Measurements from ENCODE around the gene PIPOX. TPM values are rescaled to one million over a fixed set of nuclear protein-coding genes. Genes with fewer than 3 reads are reported as not detected.

PIPOX gene
- total and polyA plus RNA-seq, 2 donors (not counting 3 experiments of a cell fraction or from before 2014, with no cell fraction given) = 0.62 to 2.5 TPM

DNA sequence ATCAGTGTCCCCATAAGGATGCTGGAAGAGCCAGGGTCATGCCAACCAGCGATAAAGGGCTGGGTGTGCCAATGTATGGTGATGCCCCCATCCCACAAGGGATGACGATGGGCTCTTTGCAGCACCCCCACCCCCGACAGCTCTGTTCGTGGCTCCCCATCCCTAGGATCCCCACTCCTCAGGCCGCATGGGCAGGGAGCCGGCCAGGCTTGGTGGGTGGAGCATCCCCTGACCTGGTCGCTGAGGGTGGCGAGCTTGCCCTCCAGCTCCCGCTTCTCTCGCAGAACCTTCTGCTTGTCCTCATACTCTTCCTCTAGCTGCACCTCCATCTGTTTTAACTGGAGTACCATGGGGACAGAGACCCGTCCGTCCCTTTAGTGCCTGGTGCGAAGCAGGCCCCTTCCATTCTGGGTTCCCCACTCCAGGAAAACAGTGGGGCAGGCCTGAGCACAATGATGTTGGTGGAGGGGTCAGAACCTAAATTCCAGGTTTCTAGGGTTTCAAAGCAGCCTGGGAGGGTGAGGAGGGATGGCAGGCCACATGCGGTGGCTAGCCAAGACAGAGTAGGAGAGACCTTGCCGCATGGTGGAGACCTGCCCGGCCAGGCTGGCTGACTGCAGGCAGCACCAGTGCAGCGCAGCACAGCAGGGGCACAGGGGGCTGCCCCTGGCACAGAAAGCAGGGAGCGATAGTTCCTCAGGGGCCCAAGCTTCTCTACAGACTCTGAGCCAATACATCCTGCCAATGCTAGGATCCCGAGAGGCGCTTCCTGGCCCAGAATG lies 50.3 kb downstream of the PIPOX start:
- no peaks in the 10 kb centered on the region for H3K27me3 ChIP-seq (ENCODE audit: control insufficient read depth in 2 of 2, insufficient read depth in 2 of 2, low read length in 2 of 2)
- BruUV-seq (replicated peaks) = no TSS peak
- H3K4me1 ChIP-seq (ENCODE audit: control insufficient read depth, extremely low read depth, insufficient read depth, low read length) = no peaks in the 10 kb centered on the region
- H2AFZ ChIP-seq (ENCODE audit: low read depth, low read length) = no peak overlapping the region
- H3K9me3 ChIP-seq (replicated peaks; ENCODE audit: control insufficient read depth, insufficient read depth, low read length) = no peaks in the 10 kb centered on the region
- intact Hi-C loops (cut with micrococcal nuclease) (no loop called here), dilution Hi-C loops (cut with MboI; ENCODE audit: extremely low pct_ligation_motif_present, low sequenced_read_pairs) (no loop called here)
- ChIA-PET CTCF (interaction anchor here (0.8 to 2.7 kb wide), 5 partner anchors 19 to 128 kb away, joined by 3 to 12 read pairs (median 5); no protein-coding TSS in a partner anchor), POLR2A (no interaction called here)
- H3K4me3 ChIP-seq (replicated peaks in 1 of 3; ENCODE audit: insufficient read depth in 1 of 3, low read depth in 1 of 3, low read length in 3 of 3) = no peak overlapping the region
- no peaks in the 10 kb centered on the region for H3K79me2 ChIP-seq (ENCODE audit: control insufficient read depth, insufficient read depth, low read length)
- H3K9me1 ChIP-seq (replicated peaks; ENCODE audit: control insufficient read depth, extremely low read depth, insufficient read depth, low read length) = no peaks in the 10 kb centered on the region
- H3K27ac ChIP-seq (ENCODE audit: insufficient read depth, low read depth, low read length) = no peak overlapping the region
- H4K20me1 ChIP-seq (replicated peaks; ENCODE audit: control insufficient read depth, extremely low read depth, insufficient read depth, low read length) = no peaks in the 10 kb centered on the region
- H3K9ac ChIP-seq (replicated peaks; ENCODE audit: extremely low read depth, insufficient read depth, low read length) = no peak overlapping the region
- no peak overlapping the region for H3K4me2 ChIP-seq (ENCODE audit: insufficient read depth, low read length)
- no peak for TF ChIP-seq JUN (IDR thresholded peaks at IDR 0.05; ENCODE audit: borderline replicate concordance, insufficient read depth, insufficient read length, low read depth)
- no peak for TF ChIP-seq POLR2A (IDR thresholded peaks at IDR 0.05; ENCODE audit: low read depth, low read length)
- no peak for TF ChIP-seq FOS (IDR thresholded peaks at IDR 0.05; ENCODE audit: borderline replicate concordance, insufficient read depth, low read length)
- no peak for TF ChIP-seq MAX (IDR thresholded peaks at IDR 0.05; ENCODE audit: insufficient read depth, insufficient read length)
- TF ChIP-seq MYC (IDR thresholded peaks at IDR 0.05; ENCODE audit: low read depth, low read length) = no peak
- no peak for TF ChIP-seq GATA2 (IDR thresholded peaks at IDR 0.05; ENCODE audit: insufficient read depth, insufficient read length, low read depth, low read length)
- no peak for TF ChIP-seq EZH2 (IDR thresholded peaks at IDR 0.05; ENCODE audit: borderline replicate concordance, low read depth, low read length, severe bottlenecking)
- TF ChIP-seq, protein P1, sequence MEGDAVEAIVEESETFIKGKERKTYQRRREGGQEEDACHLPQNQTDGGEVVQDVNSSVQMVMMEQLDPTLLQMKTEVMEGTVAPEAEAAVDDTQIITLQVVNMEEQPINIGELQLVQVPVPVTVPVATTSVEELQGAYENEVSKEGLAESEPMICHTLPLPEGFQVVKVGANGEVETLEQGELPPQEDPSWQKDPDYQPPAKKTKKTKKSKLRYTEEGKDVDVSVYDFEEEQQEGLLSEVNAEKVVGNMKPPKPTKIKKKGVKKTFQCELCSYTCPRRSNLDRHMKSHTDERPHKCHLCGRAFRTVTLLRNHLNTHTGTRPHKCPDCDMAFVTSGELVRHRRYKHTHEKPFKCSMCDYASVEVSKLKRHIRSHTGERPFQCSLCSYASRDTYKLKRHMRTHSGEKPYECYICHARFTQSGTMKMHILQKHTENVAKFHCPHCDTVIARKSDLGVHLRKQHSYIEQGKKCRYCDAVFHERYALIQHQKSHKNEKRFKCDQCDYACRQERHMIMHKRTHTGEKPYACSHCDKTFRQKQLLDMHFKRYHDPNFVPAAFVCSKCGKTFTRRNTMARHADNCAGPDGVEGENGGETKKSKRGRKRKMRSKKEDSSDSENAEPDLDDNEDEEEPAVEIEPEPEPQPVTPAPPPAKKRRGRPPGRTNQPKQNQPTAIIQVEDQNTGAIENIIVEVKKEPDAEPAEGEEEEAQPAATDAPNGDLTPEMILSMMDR (IDR thresholded peaks at IDR 0.05; ENCODE audit: extremely low read depth in 1 of 2, insufficient read depth in 1 of 2, low read depth in 1 of 2, low read length in 2 of 2) = no peak
- no peak for TF ChIP-seq POLR2AphosphoS5 (IDR thresholded peaks at IDR 0.05; ENCODE audit: insufficient read depth, low read depth, low read length)
- no peak for DNase-seq (ENCODE audit: low read depth, low spot score)
- peaks cover 0 to 24% of the 10 kb centered on the region in 2 experiments for H3K36me3 ChIP-seq (ENCODE audit: control insufficient read depth in 2 of 2, extremely low read depth in 1 of 2, insufficient read depth in 2 of 2, low read length in 2 of 2)
- FAIRE-seq = no peak
